ENCODE results near the gene MED15.

- no peak for TF ChIP-seq SIN3A (IDR thresholded peaks at IDR 0.05; ENCODE audit: borderline replicate concordance, insufficient read depth, low read depth, low read length)
- TF ChIP-seq POLR2AphosphoS5 (IDR thresholded peaks at IDR 0.05; ENCODE audit: low read depth, low read length), result no peak
- no peak for TF ChIP-seq CTCF (IDR thresholded peaks at IDR 0.05)
- no peak for TF ChIP-seq REST (IDR thresholded peaks at IDR 0.05; ENCODE audit: insufficient read depth in 1 of 2, low read depth in 2 of 2, low read length in 1 of 2)
- no peak for TF ChIP-seq TCF7L2 (IDR thresholded peaks at IDR 0.05; ENCODE audit: low read depth, low read length)
These were observed 7.6 kb upstream of the MED15 start for GRCh38 chr22:20499769-20500168.
